Kidney glomerular epithelial cell (primary cell): ENCODE data around the gene ZNF226.
"Not testable (repeated sequence)": the region's sequence is repeated elsewhere in the genome, so short reads cannot be mapped to it uniquely, and the experiment has no call there.

ENCODE experiments used
- DNase-seq: peaks from one replicate; lab custom pipeline; 2025; lab: John Stamatoyannopoulos, UW

ZNF226 gene

DNA sequence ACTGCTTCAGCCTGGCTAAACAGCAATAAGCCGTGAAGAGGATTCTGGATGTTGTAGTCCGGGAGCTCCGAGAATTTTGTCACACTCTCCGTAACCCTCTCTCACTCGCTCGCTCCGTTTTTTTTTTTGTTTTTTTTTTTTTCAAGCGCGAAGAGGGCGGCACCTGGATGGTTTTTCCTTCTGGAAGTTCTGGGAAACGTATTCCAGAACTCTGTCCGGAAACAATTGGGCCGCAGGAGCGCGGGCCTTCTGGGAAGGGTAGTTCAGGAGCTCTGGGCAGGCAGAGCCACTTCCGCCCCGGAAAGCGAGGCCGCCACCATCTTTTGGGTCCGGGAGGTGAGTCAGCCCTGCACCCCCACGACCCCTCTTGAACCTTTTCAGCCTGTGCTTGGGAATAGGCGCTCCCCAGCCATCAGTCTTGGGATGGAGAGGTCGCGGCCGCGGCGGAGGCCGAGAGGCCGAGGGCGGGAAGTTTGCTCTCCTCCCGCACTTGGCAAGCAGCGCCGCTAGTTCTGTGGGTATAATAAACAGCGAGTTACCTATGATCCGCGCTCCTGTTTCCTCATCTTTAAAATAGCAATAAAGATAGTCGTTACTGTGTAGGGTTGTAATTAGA lies 47.5 kb downstream of the ZNF226 start, which contains the start of gene ZNF227:
ZNF227 (plus strand) TSS at position 283 of the 616 bp plus-strand sequence. CDS start 5,261 bp downstream, outside the sequence.
- peak; percentile 92 for DNase-seq

GRCh38 chr19:44212866-44213346 lies 48.0 kb downstream of the ZNF226 start:
- peak; percentile 21 for DNase-seq

GRCh38 chr19:44219926-44220325 lies 55.0 kb downstream of the ZNF226 start:
- DNase-seq = not testable (repeated sequence)

GRCh38 chr19:44220761-44221160 lies 55.9 kb downstream of the ZNF226 start:
- DNase-seq = not testable (repeated sequence)

DNA sequence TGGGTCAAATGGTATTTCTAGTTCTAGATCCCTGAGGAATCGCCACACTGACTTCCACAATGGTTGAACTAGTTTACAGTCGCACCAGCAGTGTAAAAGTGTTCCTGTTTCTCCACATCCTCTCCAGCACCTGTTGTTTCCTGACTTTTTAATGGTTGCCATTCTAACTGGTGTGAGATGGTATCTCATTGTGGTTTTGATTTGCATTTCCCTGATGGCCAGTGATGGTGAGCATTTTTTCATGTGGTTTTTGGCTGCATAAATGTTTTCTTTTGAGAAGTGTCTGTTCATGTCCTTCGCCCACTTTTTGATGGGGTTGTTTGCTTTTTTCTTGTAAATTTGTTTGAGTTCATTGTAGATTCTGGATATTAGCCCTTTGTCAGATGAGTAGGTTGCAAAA lies 56.4 kb downstream of the ZNF226 start:
- DNase-seq = not testable (repeated sequence)
